ENCODE data around the gene FBXL17.
A peak's percentile ranks its signal among the peaks of the same experiment; 100 is the strongest.
"Not testable (repeated sequence)": the region's sequence is repeated elsewhere in the genome, so short reads cannot be mapped to it uniquely, and the experiment has no call there.

The FBXL17 gene

GRCh38 chr5:108311682-108312081, 70.2 kb downstream of the FBXL17 start:
- no peak for DNase-seq (ENCODE audit: low read depth, low spot score)

- DNase-seq (ENCODE audit: low read depth, low spot score): no peak
Observed at GRCh38 chr5:108303611-108304010, 78.3 kb downstream of the FBXL17 start.

- DNase-seq (ENCODE audit: low read depth, low spot score): no peak
Observed at GRCh38 chr5:108303086-108303485, 78.8 kb downstream of the FBXL17 start.

- DNase-seq (ENCODE audit: low read depth, low spot score): no peak
Observed at GRCh38 chr5:108297042-108297601, 84.8 kb downstream of the FBXL17 start.

GRCh38 chr5:108295578-108296368, 86.1 kb downstream of the FBXL17 start:
- DNase-seq (ENCODE audit: low read depth, low spot score): no peak

- DNase-seq (ENCODE audit: low read depth, low spot score): no peak
Observed at GRCh38 chr5:108280960-108281569, 100.8 kb downstream of the FBXL17 start.

- DNase-seq (ENCODE audit: low read depth, low spot score): no peak
Observed at GRCh38 chr5:108280248-108280647, 101.7 kb downstream of the FBXL17 start.

GRCh38 chr5:108278285-108279240, 103.3 kb downstream of the FBXL17 start:
- peak; percentile 27 for DNase-seq (ENCODE audit: low read depth, low spot score)

- DNase-seq (ENCODE audit: low read depth, low spot score): no peak
Observed at GRCh38 chr5:108276187-108277050, 105.5 kb downstream of the FBXL17 start.

GRCh38 chr5:108274080-108274479, 107.8 kb downstream of the FBXL17 start:
- DNase-seq (ENCODE audit: low read depth, low spot score): not testable (repeated sequence)

- no peak for DNase-seq (ENCODE audit: low read depth, low spot score)
Observed at GRCh38 chr5:108271127-108271526, 110.8 kb downstream of the FBXL17 start.

GRCh38 chr5:108266242-108266641, 115.7 kb downstream of the FBXL17 start:
- no peak for DNase-seq (ENCODE audit: low read depth, low spot score)

- DNase-seq (ENCODE audit: low read depth, low spot score): no peak
Observed at GRCh38 chr5:108264533-108264932, 117.4 kb downstream of the FBXL17 start.

GRCh38 chr5:108263338-108263737, 118.6 kb downstream of the FBXL17 start:
- DNase-seq (ENCODE audit: low read depth, low spot score): no peak

- no peak for DNase-seq (ENCODE audit: low read depth, low spot score)
Observed at GRCh38 chr5:108260858-108261170, 121.1 kb downstream of the FBXL17 start.

- DNase-seq (ENCODE audit: low read depth, low spot score): peak; percentile 88
Observed at GRCh38 chr5:108260117-108260857, 121.6 kb downstream of the FBXL17 start.

GRCh38 chr5:108259306-108259705, 122.6 kb downstream of the FBXL17 start:
- DNase-seq (ENCODE audit: low read depth, low spot score): no peak

- no peak for DNase-seq (ENCODE audit: low read depth, low spot score)
Observed at GRCh38 chr5:108257996-108258395, 123.9 kb downstream of the FBXL17 start.

- DNase-seq (ENCODE audit: low read depth, low spot score): no peak
Observed at GRCh38 chr5:108255468-108255867, 126.4 kb downstream of the FBXL17 start.

- no peak for DNase-seq (ENCODE audit: low read depth, low spot score)
Observed at GRCh38 chr5:108251350-108251749, 130.5 kb downstream of the FBXL17 start.

Measured in ELF-1 (cell line).